Sigmoid colon (tissue), 4 donors: ENCODE measurements around the gene SNUPN.

Source experiments
- POLR2AphosphoS5 ChIP-seq, 4 donors: sonication (generic); formaldehyde crosslinking; IDR thresholded peaks; one replicate each; pipeline ENCODE4 v1.6.1; 2017; ENCODE audit warnings: antibody characterized with exemption in 4 of 4
- TF ChIP-seq, protein P1 (sequence below), 4 experiments: fragments of 450-650 bp in 3 of 4; fragments of 200-600 bp in 1 of 4; IDR thresholded peaks; one replicate each; pipeline ENCODE4 v1.5.1; 2016 to 2019; ENCODE audit warnings: antibody characterized with exemption in 4 of 4, mild to moderate bottlenecking in 3 of 4, moderate library complexity in 2 of 4

DNA sequence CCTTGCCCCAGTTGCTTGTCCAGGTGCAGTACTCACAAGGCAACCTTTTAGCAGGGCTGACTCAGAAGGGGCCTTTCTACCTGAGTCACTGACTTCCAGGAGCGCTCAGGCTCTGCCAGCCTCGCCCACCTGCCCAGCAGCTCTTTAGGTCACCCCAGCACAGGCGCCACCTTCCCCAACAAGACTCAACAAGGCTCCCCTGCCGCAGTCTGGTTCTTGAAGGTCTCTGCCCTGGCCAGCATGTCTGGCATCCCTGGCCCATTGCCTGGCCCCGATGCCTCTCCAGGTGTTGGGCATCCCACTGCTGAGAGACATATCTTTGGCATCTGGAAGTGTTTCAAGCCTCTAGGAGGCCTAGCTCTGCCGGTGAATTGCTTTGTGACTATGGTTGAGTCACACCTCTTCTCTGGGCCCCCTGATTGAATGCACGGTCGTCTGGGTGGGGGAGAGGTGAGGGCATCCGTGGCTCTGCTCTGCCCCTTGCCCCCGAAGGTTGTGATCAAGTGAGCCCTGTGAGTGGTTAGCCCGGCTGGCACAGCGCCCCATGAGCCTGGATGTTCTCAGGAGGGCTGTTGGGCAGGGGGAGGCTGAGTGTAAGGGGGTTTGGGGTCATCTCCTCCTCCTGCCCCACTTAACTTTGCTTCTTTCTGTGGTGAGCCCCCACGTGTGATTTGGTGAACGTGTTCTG is 43.8 kb upstream of the SNUPN start:
- TF ChIP-seq, protein P1, sequence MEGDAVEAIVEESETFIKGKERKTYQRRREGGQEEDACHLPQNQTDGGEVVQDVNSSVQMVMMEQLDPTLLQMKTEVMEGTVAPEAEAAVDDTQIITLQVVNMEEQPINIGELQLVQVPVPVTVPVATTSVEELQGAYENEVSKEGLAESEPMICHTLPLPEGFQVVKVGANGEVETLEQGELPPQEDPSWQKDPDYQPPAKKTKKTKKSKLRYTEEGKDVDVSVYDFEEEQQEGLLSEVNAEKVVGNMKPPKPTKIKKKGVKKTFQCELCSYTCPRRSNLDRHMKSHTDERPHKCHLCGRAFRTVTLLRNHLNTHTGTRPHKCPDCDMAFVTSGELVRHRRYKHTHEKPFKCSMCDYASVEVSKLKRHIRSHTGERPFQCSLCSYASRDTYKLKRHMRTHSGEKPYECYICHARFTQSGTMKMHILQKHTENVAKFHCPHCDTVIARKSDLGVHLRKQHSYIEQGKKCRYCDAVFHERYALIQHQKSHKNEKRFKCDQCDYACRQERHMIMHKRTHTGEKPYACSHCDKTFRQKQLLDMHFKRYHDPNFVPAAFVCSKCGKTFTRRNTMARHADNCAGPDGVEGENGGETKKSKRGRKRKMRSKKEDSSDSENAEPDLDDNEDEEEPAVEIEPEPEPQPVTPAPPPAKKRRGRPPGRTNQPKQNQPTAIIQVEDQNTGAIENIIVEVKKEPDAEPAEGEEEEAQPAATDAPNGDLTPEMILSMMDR (IDR thresholded peaks at IDR 0.05): no peak
- peak in 2 of 4 donors; percentile 14 to 39 for TF ChIP-seq POLR2AphosphoS5 (IDR thresholded peaks at IDR 0.05)
